ENCODE measurements around the gene TUBGCP4.
"Not testable (repeated sequence)": the region's sequence is repeated elsewhere in the genome, so short reads cannot be mapped to it uniquely, and the experiment has no call there.

Gene TUBGCP4, protein sequence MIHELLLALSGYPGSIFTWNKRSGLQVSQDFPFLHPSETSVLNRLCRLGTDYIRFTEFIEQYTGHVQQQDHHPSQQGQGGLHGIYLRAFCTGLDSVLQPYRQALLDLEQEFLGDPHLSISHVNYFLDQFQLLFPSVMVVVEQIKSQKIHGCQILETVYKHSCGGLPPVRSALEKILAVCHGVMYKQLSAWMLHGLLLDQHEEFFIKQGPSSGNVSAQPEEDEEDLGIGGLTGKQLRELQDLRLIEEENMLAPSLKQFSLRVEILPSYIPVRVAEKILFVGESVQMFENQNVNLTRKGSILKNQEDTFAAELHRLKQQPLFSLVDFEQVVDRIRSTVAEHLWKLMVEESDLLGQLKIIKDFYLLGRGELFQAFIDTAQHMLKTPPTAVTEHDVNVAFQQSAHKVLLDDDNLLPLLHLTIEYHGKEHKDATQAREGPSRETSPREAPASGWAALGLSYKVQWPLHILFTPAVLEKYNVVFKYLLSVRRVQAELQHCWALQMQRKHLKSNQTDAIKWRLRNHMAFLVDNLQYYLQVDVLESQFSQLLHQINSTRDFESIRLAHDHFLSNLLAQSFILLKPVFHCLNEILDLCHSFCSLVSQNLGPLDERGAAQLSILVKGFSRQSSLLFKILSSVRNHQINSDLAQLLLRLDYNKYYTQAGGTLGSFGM

DNA sequence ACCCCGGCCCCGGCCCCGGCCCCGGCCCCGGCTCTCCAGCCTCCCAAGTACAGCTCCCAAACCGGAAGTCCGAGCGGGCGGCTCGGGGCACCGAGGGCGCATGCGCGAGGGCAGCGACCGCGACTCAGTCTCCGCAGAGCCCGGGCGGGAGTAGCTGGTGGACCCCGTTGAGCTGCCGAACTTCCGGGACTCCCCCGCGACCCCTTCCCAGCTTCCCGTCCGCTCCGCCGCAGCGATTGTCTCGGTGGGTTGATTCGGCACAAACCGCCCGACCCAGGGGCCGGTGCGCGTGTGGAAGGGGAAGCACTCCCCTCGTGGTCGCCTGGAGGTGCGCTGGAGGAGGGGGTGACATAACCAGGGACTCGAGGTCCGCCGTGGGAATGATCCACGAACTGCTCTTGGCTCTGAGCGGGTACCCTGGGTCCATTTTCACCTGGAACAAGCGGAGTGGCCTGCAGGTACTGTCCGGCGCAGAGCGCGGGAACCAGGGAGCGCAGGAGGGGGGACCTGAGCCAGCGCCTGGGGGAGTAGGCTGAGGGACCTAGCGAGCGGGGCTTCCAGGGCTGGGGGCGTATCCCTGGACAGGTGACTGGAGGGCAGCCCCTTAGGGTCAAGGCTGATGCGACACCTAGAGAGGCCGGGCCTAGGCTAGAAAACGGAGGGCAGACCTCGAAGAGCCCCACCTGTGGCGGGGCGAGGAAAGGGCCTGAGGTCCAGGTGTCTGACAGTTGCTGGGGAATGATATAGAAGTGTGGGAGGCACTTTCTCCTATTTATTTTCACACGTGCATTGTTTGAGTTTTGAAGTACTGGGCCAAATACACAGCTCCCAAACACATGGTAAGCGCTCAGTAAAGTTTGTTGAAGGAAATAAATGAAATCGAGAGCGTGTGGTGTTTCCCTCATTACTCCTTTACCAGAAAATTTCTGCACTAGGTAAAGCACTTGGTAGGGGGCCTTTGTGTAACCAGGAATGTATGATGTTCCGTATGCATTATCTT, at the start of gene TUBGCP4, which contains the start of gene ZSCAN29:
TSS of gene TUBGCP4 (plus strand) at position 127 of the 1,000 bp plus-strand sequence. CDS start at position 381, 254 bp downstream.
TSS of gene ZSCAN29 (minus strand) at position 69 of the 1,000 bp plus-strand sequence. CDS start 1,130 bp downstream, outside the sequence.
- peak; percentile 84 to 86 for DNase-seq

DNA sequence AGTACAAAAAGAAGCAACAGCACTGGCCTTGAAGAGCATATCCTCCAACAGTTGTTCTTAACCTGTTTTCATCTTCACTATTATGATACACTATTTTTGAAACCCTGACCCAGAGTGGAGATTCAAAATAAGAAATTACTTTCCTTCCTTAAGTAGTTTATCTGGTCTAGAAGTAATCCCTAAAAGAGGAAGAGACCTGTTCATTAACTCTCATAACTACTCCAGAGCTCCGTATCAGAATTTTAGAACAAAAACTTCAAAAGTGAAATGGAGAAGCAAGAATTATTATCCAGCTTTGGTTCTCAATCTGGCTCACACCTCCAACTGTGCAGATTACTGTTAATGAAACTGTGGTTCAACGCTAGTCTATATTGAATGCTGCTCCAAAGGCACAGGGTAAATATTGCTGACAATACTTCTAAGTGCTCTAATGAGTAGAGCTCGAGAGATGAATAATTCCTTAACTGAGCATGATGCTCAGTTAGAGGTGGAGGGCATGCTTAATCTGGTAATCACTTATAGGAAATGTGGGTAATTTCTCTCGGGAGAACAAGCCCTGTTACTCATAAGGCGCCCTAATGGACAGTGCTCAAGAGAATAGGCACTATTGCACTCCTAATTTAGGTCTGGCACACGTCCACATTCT, 45.7 kb upstream of the TUBGCP4 start:
- no peak for DNase-seq

DNA sequence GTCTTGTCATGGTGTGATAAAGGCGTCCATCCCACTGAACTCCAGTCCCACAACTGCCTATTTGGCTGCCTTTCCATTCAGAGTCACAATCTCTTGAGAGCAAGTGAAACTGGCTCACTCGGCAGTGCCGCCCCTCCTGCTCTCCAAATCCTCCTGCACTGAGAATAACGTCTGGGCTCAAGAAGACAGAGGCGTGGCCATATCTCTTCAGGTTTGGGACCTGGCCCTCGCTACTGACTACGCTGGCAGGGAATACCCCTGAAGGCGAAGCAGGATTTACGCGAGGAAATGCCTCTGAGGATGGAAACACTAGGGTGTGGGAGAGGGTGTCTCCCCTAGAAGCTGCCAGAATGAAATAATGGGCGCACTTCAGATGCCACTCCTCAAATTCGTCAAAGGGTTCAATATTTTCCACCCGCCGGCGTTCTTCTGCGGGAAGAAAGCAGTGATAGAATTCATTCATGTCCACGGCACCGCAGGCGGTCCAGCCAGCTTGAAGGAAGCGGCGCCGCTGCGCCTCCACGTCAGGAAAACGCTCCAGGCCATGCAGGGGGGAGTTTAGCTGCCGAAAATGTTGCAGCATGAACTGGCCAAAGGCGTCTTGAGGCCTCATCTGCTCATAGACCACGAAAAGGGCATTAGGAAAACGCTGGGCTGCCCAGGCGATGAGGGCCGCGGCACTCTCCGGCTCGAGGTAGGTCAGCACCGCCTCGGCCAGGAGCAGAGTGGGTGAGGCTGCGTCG, 41.5 kb upstream of the TUBGCP4 start:
- DNase-seq, result no peak

DNA sequence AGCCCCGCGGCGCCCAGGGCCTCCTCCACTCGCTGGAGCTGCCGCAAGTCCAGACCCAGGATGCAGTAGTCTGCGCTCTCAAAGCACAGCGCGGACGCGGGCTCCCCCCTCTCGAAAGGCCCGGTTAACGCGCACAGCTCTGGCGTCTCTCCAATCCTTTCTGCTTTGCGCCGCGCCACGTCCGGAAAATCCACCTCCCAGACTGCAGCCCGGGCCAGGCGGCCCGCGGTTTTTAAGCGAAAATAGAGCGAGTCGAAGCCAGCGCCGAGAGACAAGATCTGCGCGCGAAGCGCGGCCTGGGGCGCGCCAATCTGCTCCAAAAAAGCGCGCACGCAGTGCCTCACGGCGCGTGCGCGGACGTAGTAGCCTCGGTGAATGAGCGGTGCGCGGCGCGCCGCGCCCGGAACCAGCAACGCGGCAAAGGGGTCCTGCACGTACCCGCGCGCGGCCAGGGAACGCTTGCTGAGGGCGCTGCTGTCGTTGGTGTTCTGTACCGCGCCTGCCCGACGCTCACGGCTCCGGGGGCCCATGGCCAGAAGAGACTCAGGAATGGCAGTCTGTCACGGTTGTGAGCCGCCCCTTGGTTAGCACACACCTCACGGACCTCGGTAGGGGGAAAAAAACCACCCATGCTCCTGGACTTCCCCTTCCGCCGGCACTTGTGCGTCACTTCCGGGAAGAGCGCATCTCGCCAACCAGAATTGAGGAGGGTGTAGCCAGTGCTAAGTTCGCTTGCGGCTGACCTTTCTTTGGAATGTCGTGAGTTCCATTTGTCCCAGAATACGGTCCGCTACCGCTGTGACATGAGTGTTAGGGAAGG, 40.7 kb upstream of the TUBGCP4 start, which contains the start of gene LCMT2:
TSS of gene LCMT2 (minus strand) at position 614 of the 820 bp plus-strand sequence. CDS start at position 530, 84 bp downstream.
- peak; percentile 90 to 91 for DNase-seq

DNA sequence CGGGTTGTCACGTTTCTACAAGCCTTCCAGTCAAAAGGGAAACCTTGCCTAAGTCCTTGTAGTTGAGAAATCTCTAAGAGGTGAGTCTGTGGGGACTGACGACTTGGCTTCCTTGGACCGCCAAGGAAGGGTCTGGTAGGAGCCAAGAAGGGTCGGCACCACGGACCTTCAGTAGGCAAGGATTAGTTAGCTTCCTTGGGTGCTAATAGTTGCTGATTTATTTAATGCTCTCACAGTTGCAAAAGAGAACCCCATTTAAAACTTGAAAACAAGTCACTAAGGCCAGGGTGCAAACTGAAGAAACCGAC, 40.2 kb upstream of the TUBGCP4 start:
- no peak for DNase-seq

DNA sequence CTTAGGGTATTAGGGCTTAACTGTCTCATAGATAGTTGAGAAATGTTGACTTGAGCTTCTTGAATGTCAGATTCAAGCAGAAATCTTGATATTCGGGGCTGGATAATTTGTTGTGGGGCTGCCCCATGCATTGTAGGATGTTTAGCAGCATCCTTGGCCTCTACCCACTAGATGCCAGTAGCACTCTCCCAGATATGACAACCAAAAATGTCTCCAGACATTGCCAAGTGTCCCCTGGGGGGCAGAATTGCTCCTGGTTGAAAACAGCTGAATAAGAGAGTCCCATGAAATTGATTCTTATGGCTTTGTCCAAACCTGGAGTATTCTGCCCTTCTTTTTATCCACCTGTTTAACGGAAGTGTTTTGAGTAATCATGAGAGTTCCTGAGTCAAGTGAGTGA, 24.6 kb upstream of the TUBGCP4 start:
- DNase-seq, result no peak

DNA sequence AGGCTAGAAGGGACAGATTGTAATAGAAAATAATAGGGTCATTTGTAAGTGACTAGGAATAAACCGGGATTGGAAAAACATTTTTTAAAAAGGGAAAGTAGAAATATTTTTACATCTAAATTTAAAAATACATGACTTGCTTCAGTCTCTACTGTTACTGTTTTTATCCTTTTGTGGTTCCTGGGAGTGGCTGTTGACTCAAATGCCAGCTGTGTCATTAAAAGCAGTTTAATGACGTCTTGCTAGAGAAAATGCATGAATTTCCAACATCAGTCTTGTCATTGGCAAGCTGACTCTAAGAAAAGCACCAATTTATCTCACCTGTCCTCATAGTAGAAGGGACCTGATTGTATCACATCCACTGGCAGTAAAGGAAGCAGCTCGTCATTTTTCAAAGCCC, 23.8 kb upstream of the TUBGCP4 start:
- DNase-seq, result peak in 1 of 2 experiments; percentile 19

DNA sequence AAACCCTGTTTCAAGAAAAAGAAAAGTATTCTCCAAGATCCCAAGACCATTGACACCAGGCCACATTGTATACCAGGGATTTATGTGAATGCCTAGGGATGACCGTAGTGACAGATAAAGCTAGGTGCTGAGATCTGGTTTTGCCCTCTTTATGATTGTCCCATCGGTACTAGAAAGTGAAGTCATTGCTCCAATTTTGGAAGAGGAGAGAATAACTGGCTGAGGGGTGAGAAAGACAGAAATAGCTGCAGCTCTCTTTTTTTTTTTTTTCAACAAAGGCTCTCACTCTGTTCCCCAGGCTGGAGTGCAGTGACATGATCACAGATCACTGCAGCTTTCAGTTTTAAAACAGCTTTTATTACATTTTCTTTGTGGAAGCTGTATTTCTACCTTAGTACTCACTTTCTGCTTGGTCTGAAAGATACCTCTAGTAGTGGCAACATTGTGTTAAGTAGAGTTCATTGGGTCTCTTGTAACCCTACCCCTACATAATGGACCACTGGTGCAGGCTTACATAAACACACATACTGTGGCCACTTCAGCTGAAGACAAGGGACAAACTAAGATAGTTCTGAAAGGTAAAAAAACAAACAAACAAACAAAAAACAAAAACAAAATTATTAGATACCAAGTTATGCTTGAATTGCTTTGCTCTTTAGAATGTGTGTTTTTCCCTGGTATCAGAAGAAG, 18.1 kb upstream of the TUBGCP4 start:
- no peak for DNase-seq

DNA sequence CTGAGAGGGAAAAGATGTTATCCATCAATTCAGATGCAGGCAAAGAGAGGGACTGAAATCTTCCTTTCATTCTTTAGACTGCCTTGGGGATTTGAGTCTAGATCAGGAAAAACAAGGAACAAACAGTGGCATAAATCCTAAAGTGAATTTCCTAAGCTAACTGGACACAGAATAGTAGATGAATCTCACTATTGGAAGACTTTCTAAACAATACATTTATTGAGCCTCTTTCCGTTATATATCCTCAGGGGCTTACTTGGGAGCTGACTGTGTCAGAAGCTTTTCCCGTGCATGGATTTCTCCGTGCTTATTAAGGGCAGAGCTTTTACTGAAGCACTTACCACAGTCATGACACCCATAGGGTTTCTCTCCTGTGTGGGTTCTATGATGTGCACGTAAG, 10.1 kb upstream of the TUBGCP4 start:
- no peak for DNase-seq

DNA sequence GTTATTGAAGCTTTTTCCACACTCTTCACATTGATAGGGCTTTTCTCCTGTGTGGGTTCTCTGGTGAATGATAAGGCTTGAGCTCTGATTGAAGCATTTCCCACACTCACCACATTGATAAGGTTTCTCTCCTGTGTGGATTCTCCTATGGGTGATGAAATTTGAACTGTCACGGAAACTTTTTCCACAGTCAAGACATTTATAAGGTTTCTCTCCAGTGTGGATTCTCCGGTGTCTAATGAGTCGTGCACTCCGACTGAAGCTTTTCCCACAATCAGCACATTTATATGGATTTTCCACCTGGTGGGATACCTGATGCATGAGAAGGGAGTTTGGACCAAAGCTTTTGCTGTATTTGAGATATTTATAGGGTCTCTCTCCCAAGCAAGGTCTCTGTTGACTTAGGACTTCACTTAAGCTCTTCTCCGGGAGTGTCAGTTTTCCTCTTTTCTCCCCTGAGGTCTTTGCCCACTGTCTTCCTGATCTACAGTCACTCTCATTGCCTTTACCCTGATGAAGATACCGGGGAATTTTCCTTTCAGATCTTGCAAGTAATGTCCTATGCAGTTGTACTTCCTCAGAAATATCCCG, 9.5 kb upstream of the TUBGCP4 start:
- no peak for DNase-seq

DNA sequence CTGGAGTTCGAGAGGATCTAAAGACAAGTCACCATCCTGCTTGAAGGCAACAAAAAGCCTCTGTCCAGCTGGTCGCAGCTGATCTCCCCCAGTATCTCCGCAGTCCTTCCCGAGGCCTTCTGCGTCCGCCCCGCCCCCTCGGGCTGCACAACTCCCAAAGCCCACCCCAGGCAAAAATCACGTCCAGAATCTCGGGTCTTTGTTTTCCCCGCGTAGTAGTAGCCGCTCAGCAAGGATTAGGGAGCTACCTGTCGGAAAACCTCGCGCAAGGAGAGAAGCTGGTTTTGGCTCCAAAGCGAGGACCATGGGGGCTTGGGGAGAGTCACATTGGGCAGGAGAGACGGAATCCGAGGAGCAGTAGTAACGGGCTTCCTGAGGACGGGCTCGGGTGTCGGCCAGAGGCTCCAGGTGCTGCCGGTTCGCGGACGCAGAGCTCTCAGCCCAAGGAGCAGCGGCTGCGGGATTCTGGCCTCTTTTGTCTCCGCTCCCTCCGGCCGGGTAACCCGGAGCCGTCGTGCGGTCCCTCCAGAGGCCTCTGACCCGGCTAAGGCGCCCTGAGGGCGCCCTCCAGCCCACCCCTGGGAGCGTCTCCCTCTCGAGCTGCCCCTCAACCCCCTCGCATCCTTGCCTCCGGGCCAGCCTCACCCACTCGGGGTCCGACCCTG, 459 bp upstream of the TUBGCP4 start:
- DNase-seq, result no peak

DNA sequence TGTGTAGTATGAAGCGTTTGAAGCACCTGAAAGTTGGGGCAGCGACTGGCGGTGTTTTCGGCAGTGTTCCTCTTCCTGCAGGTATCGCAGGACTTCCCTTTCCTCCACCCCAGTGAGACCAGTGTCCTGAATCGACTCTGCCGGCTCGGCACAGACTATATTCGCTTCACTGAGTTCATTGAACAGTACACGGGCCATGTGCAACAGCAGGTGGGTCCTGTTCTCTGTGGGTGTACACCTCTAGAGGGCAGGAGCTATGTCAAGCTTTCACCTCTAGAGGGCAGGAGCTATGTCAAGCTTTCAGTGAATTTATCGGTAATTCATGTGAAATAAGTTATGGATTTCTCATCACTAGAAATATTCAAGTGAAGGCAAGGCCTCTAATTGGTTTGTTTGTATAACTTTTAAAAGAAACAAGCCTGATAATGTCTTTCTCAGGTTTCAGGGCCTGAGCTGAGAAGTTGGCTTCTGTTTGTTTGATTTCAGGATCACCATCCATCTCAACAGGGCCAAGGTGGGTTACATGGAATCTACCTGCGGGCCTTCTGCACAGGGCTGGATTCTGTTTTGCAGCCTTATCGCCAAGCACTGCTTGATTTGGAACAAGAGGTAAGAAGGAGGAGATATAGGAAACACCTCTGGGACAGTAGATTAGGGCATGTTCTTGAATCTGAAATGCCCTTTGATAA, 5.3 kb downstream of the TUBGCP4 start:
- DNase-seq, result peak; percentile 36 to 60

DNA sequence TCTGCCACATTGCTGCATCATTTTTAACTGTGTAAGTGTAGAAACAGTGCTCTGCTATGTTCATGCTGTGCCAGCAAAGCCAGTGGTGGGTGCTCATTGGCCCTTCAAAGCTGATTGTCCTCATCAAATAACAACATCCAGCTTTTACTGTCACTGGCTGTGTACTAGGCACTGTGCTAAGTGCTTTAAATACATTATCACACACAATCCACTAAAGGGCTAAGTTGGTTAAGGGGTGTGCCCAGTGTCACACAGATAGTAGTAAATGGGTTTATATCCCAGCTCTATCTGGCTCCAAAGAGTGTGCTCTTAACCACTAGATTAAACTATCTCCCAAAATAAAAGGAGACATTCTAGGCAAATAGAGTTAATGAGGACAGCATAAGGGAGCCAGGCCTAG, 7.7 kb downstream of the TUBGCP4 start:
- DNase-seq, result no peak

DNA sequence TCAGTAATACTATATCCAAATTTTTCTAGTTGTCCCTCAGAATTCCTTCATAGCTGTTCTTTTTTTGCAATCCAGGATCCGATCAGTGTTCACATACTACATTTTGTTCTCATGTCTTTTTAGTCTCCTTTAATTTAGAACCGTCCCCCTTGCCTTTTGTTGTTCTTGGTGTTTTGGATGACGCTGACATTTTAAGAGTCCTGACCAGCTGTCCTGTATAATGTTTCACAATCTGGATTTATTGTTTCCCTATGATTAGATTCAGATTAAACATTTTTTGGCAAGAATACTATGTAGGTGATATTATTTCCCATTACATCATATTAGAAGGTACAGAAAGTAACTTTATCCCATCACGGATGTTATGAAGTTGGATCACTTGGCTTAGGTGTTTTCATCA, 11.4 kb downstream of the TUBGCP4 start:
- DNase-seq, result no peak

DNA sequence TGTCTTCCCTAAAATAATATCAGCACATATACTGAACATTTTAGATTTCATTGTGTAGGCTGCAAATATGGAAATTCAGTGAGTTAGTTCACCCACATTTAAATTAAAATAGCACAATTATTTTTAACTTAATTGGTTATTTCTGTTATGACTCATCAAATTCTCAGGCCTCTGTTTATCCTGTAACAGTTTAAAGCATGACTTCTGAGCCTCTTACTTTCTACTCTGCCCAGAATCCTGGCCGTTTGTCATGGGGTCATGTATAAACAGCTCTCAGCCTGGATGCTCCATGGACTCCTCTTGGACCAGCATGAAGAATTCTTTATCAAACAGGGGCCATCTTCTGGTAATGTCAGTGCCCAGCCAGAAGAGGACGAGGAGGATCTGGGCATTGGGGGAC, 12.2 kb downstream of the TUBGCP4 start:
- DNase-seq, result no peak

DNA sequence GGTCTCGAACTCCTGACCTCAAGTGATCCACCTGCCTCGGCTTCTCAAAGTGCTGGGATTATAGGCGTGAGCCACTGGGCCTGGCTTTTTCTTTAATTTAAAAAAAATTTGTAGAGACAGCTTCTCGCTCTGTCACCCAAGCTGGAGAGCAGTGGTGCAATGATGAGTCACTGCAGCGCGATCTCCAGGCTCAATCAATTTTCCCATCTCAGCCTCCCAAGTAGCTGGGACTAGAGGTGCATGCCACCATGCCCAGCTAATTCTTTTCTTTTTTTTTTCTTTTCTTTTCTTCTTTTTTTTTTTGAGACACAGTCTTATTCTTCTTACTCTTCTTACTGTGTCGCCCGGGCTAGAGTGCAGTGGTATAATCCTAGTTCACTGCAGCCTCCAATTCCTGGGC, 19.8 kb downstream of the TUBGCP4 start:
- DNase-seq, result no peak

DNA sequence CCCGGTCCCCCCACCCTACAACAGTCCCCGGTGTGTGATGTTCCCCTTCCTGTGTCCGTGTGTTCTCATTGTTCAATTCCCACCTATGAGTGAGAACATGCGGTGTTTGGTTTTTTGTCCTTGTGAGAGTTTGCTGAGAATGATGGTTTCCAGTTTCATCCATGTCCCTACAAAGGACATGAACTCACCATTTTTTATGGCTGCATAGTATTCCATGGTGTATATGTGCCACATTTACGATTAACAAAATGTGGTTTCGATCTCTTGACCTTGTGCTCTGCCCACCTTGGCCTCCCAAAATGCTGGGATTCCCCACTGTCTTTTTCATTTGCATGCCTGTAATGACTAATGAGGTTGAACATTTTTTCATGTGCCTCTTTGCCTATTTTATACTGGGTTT, 22.7 kb downstream of the TUBGCP4 start:
- DNase-seq, result not testable (repeated sequence)

DNA sequence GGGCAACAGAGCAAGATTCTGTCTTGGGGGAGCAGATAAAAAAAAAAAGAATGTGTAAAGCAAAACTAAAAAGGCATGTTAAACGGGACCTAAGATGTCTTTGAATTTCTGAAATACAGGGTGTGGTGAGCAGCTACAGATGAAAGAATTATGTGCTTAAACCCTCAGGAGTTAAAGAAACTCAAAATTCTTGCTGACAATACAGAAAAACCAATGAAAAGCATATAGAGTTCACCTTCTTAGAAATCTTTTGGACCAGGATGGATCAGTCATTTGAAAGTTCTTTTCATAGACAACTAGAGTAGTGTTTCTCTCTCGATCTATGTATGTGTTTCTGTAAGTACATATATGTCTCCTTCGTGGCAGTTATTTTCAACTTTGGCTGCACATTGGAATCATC, 31.4 kb downstream of the TUBGCP4 start:
- DNase-seq, result no peak

DNA sequence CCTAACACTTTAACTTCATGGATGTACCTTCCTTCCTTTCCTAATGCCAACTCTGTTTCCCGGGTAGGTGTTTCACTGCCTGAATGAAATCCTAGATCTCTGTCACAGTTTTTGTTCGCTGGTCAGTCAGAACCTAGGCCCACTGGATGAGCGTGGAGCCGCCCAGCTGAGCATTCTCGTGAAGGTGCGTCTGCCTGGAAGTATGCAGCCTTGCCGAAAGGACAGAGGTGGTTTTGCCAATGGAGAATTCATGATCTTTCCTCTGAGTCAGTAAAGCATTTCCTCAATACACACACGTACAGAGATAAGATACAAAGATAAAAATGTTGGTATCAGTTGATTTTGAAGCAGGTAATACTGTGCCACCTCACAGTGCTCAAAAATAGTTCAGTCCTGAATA, 32.7 kb downstream of the TUBGCP4 start:
- DNase-seq, result no peak

Data from SHP77 (cell line).